K562 (cell line): ENCODE results near the gene ZFP64. TPM values are rescaled to one million over a fixed set of nuclear protein-coding genes. Genes with fewer than 3 reads are reported as not detected.

Source experiments
- GABPA ChIP-seq: fragments of 200-800 bp; sonication (Bioruptor generic); conservative IDR thresholded peaks from 2 replicates; pipeline ENCODE4 v1.6.1; 2016; ENCODE audit warnings: low read depth, missing genetic modification characterization, missing compliant biosample characterization
- ILF3 ChIP-seq: fragments of 450-650 bp; IDR thresholded peaks from 2 replicates; pipeline ENCODE4 v1.6.1; 2018; ENCODE audit warnings: antibody characterized with exemption, mild to moderate bottlenecking, moderate library complexity, borderline replicate concordance
- MCM2 ChIP-seq: fragments of 450-650 bp; IDR thresholded peaks from 2 replicates; pipeline ENCODE4 v1.6.1; 2017; ENCODE audit warnings: low read depth, mild to moderate bottlenecking
- NFXL1 ChIP-seq: fragments of 450-650 bp; formaldehyde crosslinking; IDR thresholded peaks from 2 replicates; pipeline ENCODE4 v1.4.0; 2021; ENCODE audit warnings: mild to moderate bottlenecking
- NR4A1 ChIP-seq, 2 experiments: fragments of 250-450 bp in 1 of 2; fragments of 450-650 bp in 1 of 2; sonication (Bioruptor Pico) in 1 of 2; IDR thresholded peaks; 2 replicates each; pipeline versions ENCODE4 v1.4.0 to v1.6.1; 2016 to 2020; ENCODE audit warnings: mild to moderate bottlenecking in 2 of 2, missing compliant biosample characterization in 1 of 2, missing genetic modification characterization in 1 of 2, moderate library complexity in 1 of 2
- POLR3A ChIP-seq: IDR thresholded peaks from 2 replicates; pipeline ENCODE4 v1.6.1; 2011; ENCODE audit warnings: borderline replicate concordance, mild to moderate bottlenecking, moderate library complexity; ENCODE audit not compliant: insufficient read length, insufficient read depth; ENCODE audit errors: extremely low read depth
- ZBTB1 ChIP-seq: sonication (generic); formaldehyde crosslinking; IDR thresholded peaks from 2 replicates; pipeline ENCODE4 v1.8.1; 2023; ENCODE audit warnings: missing genetic modification reagents, low read depth, mild to moderate bottlenecking, borderline replicate concordance
- ZNF436 ChIP-seq: fragments of 250-450, 450-650 bp; sonication (Bioruptor Pico); formaldehyde crosslinking; IDR thresholded peaks from 2 replicates; pipeline ENCODE4 v1.7.0; 2020; ENCODE audit warnings: mild to moderate bottlenecking
- polyA plus RNA-seq, 8 experiments: library from polyadenylated mRNA; depleted of rRNA in 4 of 8; stranded (reverse) in 5 of 8; unstranded in 3 of 8; fragments of >200 nt; fragmentation: Nextera tagmentation in 2 of 8; fragmentation: Illumina TruSeq in 1 of 8; extraction: Ambion mirVana in 2 of 8; extraction: Trizol in 1 of 8; gene quantifications; 2 replicates each; pipeline versions ENCODE4 v1.2.1 to v1.2.3, GENCODE V29; 2011 to 2014; ENCODE audit warnings: inconsistent platforms in 1 of 8, missing spikeins in 1 of 8
- total RNA-seq, 7 experiments: library from RNA; depleted of rRNA in 6 of 7; stranded (reverse); fragments of >200 nt in 6 of 7; fragmentation: Illumina TruSeq in 2 of 7; extraction: Trizol in 2 of 7; gene quantifications; 2 replicates each; pipeline versions ENCODE4 v1.2.1 to v1.2.3, GENCODE V29; 2011 to 2021; ENCODE audit warnings: low replicate concordance in 1 of 7
- TF ChIP-seq, protein P1 (sequence below), 2 experiments: fragments of 450-650 bp; formaldehyde crosslinking in 1 of 2; IDR thresholded peaks; 2 replicates each; pipeline versions ENCODE4 v1.4.0 to v1.6.1; 2014 to 2020; ENCODE audit warnings: mild to moderate bottlenecking in 2 of 2, borderline replicate concordance in 1 of 2, low read depth in 1 of 2
- TF ChIP-seq, protein P2 (sequence below), 2 experiments: fragments of 450-650 bp in 1 of 2; sonication (generic) in 1 of 2; formaldehyde crosslinking in 1 of 2; IDR thresholded peaks in 1 of 2; conservative IDR thresholded peaks in 1 of 2; 2 replicates each; pipeline versions ENCODE4 v1.6.1 to v1.8.1; 2016 to 2023; ENCODE audit warnings: mild to moderate bottlenecking in 2 of 2, moderate library complexity in 2 of 2, inconsistent platforms in 1 of 2, missing genetic modification reagents in 1 of 2
- TF ChIP-seq, protein P3 (sequence below): fragments of 250-450 bp; sonication (Bioruptor Pico); IDR thresholded peaks from 2 replicates; pipeline ENCODE4 v1.8.0; 2021; ENCODE audit warnings: moderate library complexity, mild to moderate bottlenecking, inconsistent platforms

The ZFP64 gene
- total and polyA plus RNA-seq, 9 of the 15 experiments (the other 6 are each of a cell fraction or from before 2014, with no cell fraction given), result 1.4 to 13.4 (median 7.0) TPM

DNA sequence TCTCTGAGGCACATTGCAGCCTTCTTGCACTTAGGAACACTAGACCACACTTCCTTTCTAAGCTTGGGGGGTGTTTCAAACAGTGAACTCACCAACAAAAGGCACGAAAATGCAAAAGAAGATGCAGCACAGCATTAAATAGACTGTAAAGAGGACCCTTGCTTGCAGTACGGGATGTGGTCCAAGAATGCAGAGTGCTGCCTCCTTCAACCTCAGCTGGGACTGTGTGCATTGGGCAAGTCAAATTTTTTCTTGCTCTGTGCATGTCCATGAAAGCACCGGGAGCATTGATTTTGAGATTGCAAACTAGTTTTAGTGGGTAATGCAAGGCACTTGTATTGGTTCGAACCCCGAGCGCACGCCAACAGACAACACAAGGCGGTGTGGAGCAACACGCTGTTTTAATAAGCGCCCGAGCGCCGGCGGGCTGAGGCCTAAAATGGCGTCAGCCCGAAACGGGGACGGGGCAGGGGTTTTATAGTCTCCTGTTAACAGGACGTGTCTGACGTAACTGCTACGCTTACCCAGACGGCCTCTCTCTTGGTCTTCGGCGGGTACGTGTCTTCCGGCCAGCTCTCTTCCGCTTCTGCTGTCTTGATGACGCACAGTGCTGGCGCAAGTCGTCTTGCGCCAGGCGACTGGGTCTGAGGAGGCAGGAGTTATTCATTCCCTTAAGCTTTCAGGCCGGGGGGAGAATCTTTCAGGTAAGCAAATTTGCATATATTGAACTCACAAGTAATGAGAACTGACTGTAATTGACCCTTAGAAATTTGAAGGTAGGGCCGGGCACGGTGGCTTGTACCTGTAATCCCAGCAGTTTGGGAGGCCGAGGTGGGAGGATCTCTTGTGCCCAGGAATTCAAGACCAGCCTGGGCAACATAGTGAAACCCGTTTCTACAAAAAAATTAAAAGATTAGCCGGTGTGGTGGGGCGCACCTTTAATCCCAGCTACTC lies 18.7 kb upstream of the ZFP64 start (continued):
- TF ChIP-seq, protein P1, sequence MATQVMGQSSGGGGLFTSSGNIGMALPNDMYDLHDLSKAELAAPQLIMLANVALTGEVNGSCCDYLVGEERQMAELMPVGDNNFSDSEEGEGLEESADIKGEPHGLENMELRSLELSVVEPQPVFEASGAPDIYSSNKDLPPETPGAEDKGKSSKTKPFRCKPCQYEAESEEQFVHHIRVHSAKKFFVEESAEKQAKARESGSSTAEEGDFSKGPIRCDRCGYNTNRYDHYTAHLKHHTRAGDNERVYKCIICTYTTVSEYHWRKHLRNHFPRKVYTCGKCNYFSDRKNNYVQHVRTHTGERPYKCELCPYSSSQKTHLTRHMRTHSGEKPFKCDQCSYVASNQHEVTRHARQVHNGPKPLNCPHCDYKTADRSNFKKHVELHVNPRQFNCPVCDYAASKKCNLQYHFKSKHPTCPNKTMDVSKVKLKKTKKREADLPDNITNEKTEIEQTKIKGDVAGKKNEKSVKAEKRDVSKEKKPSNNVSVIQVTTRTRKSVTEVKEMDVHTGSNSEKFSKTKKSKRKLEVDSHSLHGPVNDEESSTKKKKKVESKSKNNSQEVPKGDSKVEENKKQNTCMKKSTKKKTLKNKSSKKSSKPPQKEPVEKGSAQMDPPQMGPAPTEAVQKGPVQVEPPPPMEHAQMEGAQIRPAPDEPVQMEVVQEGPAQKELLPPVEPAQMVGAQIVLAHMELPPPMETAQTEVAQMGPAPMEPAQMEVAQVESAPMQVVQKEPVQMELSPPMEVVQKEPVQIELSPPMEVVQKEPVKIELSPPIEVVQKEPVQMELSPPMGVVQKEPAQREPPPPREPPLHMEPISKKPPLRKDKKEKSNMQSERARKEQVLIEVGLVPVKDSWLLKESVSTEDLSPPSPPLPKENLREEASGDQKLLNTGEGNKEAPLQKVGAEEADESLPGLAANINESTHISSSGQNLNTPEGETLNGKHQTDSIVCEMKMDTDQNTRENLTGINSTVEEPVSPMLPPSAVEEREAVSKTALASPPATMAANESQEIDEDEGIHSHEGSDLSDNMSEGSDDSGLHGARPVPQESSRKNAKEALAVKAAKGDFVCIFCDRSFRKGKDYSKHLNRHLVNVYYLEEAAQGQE (IDR thresholded peaks at IDR 0.05; ENCODE audit: borderline replicate concordance), result no peak
- TF ChIP-seq, protein P1 (CRISPR knock-in tag; IDR thresholded peaks at IDR 0.05; ENCODE audit: low read depth), result no peak
- TF ChIP-seq ZBTB1, result no peak
- TF ChIP-seq, protein P2, sequence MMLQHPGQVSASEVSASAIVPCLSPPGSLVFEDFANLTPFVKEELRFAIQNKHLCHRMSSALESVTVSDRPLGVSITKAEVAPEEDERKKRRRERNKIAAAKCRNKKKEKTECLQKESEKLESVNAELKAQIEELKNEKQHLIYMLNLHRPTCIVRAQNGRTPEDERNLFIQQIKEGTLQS (IDR thresholded peaks at IDR 0.05), result peak; percentile 58; the same call in 1 of the 2 replicates
- TF ChIP-seq, protein P2 (CRISPR knock-in tag; conservative IDR thresholded peaks at IDR 0.05), result no peak
- TF ChIP-seq MCM2, result no peak
- TF ChIP-seq, protein P3, sequence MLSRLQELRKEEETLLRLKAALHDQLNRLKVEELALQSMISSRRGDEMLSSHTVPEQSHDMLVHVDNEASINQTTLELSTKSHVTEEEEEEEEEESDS (CRISPR knock-in tag), result no peak
- TF ChIP-seq NFXL1 (CRISPR knock-in tag), result no peak
- TF ChIP-seq ILF3, result no peak
- TF ChIP-seq NR4A1 (CRISPR knock-in tag; IDR thresholded peaks at IDR 0.05), result no peak
- TF ChIP-seq NR4A1 (tag; IDR thresholded peaks at IDR 0.05), result no peak
- no peak for TF ChIP-seq ZNF436 (CRISPR knock-in tag)
- TF ChIP-seq POLR3A, result no peak
- TF ChIP-seq GABPA (tag), result peak; percentile 91
